Neural progenitor cell (in vitro differentiated cells): ENCODE results near the gene TAOK1.

ENCODE experiments used
- CTCF ChIP-seq: fragments of 200-600 bp; sonication (generic); IDR thresholded peaks from 2 replicates; pipeline ENCODE4 v1.5.1; 2017; ENCODE audit warnings: antibody characterized with exemption, mild to moderate bottlenecking
- EZH2 ChIP-seq: fragments of 200-600 bp; sonication (generic); IDR thresholded peaks from 2 replicates; pipeline ENCODE4 v1.6.1; 2017; ENCODE audit warnings: antibody characterized with exemption, mild to moderate bottlenecking, moderate library complexity
- EZH2phosphoT487 ChIP-seq: fragments of 200-600 bp; sonication (generic); IDR thresholded peaks from 2 replicates; pipeline ENCODE4 v1.6.1; 2017; ENCODE audit warnings: antibody characterized with exemption

DNA sequence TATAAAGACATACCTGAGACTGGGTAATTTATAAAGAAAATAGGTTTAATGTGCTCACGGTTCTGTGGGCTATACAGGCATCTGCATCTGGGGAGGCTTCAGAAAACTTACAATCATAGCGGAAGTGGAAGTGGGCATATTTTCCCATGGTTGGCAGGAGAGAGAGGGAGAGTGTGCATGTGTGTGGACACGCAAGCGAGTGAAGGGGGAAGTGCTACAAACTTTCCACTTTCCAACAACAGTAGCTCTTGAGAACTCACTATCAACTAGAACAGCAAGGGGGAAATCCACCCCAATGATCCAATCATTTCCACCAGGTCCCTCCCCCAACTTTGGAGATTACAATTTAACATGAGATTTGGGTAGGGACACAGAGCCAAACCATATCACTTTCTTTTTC lies 11.1 kb downstream of the TAOK1 start:
- TF ChIP-seq EZH2 (no peak), CTCF (no peak), EZH2phosphoT487 (no peak)
